Hepatic stellate cell (primary cell): Measurements from ENCODE around the gene TMEM39A.
A peak's percentile ranks its signal among the peaks of the same experiment; 100 is the strongest.

Experiments
- DNase-seq: peaks from one replicate; pipeline ENCODE4 v3.0.0; 2011; ENCODE audit warnings: low spot score

Gene TMEM39A

GRCh38 chr3:119463171-119464169 lies at the start of gene TMEM39A:
Gene TMEM39A (minus strand): TSS chr3:119463615. CDS start chr3:119462074, 1,541 bp downstream.
- peak; percentile 99 for DNase-seq

- no peak for DNase-seq
Measured at GRCh38 chr3:119510690-119511089, 47.3 kb upstream of the TMEM39A start.

GRCh38 chr3:119508172-119508845 lies 44.9 kb upstream of the TMEM39A start:
- no peak for DNase-seq

GRCh38 chr3:119507404-119507803 lies 44.0 kb upstream of the TMEM39A start:
- DNase-seq, result no peak

- DNase-seq, result no peak
Measured at GRCh38 chr3:119506631-119507030, 43.2 kb upstream of the TMEM39A start.

GRCh38 chr3:119500901-119501300 lies 37.5 kb upstream of the TMEM39A start:
- no peak for DNase-seq

- no peak for DNase-seq
Measured at GRCh38 chr3:119500265-119500664, 36.9 kb upstream of the TMEM39A start.

- peak; percentile 96 for DNase-seq
Measured at GRCh38 chr3:119498186-119499011, 35.0 kb upstream of the TMEM39A start, which contains the start of gene TIMMDC1. Gene TIMMDC1 (plus strand): TSS chr3:119498547. CDS start chr3:119498734, 187 bp downstream.

GRCh38 chr3:119497820-119498185 lies 34.4 kb upstream of the TMEM39A start:
- DNase-seq, result no peak

GRCh38 chr3:119494597-119494996 lies 31.2 kb upstream of the TMEM39A start:
- no peak for DNase-seq

GRCh38 chr3:119492810-119493209 lies 29.4 kb upstream of the TMEM39A start:
- no peak for DNase-seq

GRCh38 chr3:119492128-119492527 lies 28.7 kb upstream of the TMEM39A start:
- DNase-seq, result no peak

GRCh38 chr3:119490153-119490552 lies 26.7 kb upstream of the TMEM39A start:
- no peak for DNase-seq

GRCh38 chr3:119485563-119485962 lies 22.1 kb upstream of the TMEM39A start:
- no peak for DNase-seq

GRCh38 chr3:119483101-119483500 lies 19.7 kb upstream of the TMEM39A start:
- no peak for DNase-seq

GRCh38 chr3:119481079-119481478 lies 17.7 kb upstream of the TMEM39A start:
- no peak for DNase-seq

GRCh38 chr3:119470866-119471265 lies 7.5 kb upstream of the TMEM39A start:
- DNase-seq, result no peak

GRCh38 chr3:119469418-119470189 lies 6.2 kb upstream of the TMEM39A start:
- DNase-seq, result peak; percentile 21

GRCh38 chr3:119468041-119468440 lies 4.6 kb upstream of the TMEM39A start:
- DNase-seq, result no peak

- no peak for DNase-seq
Measured at GRCh38 chr3:119457246-119457645, 6.2 kb downstream of the TMEM39A start.

GRCh38 chr3:119456469-119456868 lies 6.9 kb downstream of the TMEM39A start:
- DNase-seq, result no peak
